Panc1 (cell line): ENCODE measurements around the gene RPL7L1. TPM values are rescaled to one million over a fixed set of nuclear protein-coding genes. Genes with fewer than 3 reads are reported as not detected.

Experiments
- ATAC-seq: fragments of 200-7000 bp; cut with Tn5 transposase; 2 replicates; pipeline ENCODE4 v1.9.1; 2020; ENCODE audit warnings: mild to moderate bottlenecking, moderate library complexity
- BruUV-seq: library from RNA; stranded (reverse); fragments of 400-500 nt; replicated peaks from 2 replicates; lab custom pipeline; 2021; lab: Mats Ljungman, UMichigan
- CTCF ChIA-PET: fragments of 300-600 bp; sonication (Branson Sonifier 250); formaldehyde crosslinking; loops from one replicate; lab custom pipeline; 2022; ENCODE audit warnings: antibody characterized with exemption; lab: Charles Lee
- POLR2A ChIA-PET: fragments of 300-600 bp; sonication (Branson Sonifier 250); formaldehyde crosslinking; loops from one replicate; lab custom pipeline; 2022; ENCODE audit warnings: antibody characterized with exemption; lab: Charles Lee
- DNase-seq: peaks from one replicate; pipeline ENCODE4 v3.0.0-alpha.2; 2010; ENCODE audit warnings: low read depth, low spot score
- H3K27ac ChIP-seq: 2 replicates; pipeline ENCODE4 v1.5.1; 2011; ENCODE audit warnings: mild to moderate bottlenecking, low read length, inconsistent platforms
- H3K27me3 ChIP-seq: fragments of 200-500 bp; sonication (Bioruptor generic); 2 replicates; pipeline ENCODE4 v1.6.0; 2014; ENCODE audit warnings: low read length, inconsistent platforms; ENCODE audit not compliant: control insufficient read depth, insufficient read depth
- H3K36me3 ChIP-seq: fragments of 200-500 bp; sonication (Bioruptor generic); 2 replicates; pipeline ENCODE4 v1.5.1; 2014; ENCODE audit warnings: inconsistent platforms, mild to moderate bottlenecking, low read length, moderate library complexity; ENCODE audit not compliant: control insufficient read depth, insufficient read depth
- H3K4me1 ChIP-seq: 2 replicates; pipeline ENCODE4 v1.5.1; 2011; ENCODE audit warnings: inconsistent platforms, mild to moderate bottlenecking, low read length, moderate library complexity; ENCODE audit not compliant: control insufficient read depth, insufficient read depth
- H3K4me3 ChIP-seq, 2 experiments: 2 replicates each; pipeline ENCODE4 v1.5.1; 2011 to 2012; ENCODE audit warnings: low read depth in 2 of 2, low read length in 2 of 2, mild to moderate bottlenecking in 2 of 2, inconsistent platforms in 1 of 2, moderate library complexity in 1 of 2
- H3K9me3 ChIP-seq: fragments of 200-500 bp; sonication (Bioruptor generic); 2 replicates; pipeline ENCODE4 v1.5.1; 2014; ENCODE audit warnings: low read depth, mild to moderate bottlenecking, inconsistent platforms, low read length, moderate library complexity; ENCODE audit not compliant: control insufficient read depth, insufficient read depth
- CTCF ChIP-seq: fragments of 450-650 bp; IDR thresholded peaks from 2 replicates; pipeline ENCODE4 v1.5.1; 2017; ENCODE audit warnings: mild to moderate bottlenecking
- POLR2AphosphoS5 ChIP-seq: IDR thresholded peaks from 2 replicates; pipeline ENCODE4 v1.6.1; 2012; ENCODE audit warnings: mild to moderate bottlenecking, low read depth, low read length, moderate library complexity
- REST ChIP-seq, 2 experiments: IDR thresholded peaks; 2 replicates each; pipeline ENCODE4 v1.6.1; 2011 to 2012; ENCODE audit warnings: low read depth in 2 of 2, control low read depth in 1 of 2, low read length in 1 of 2, mild to moderate bottlenecking in 1 of 2, moderate library complexity in 1 of 2; ENCODE audit not compliant: insufficient read depth in 1 of 2
- SIN3A ChIP-seq: IDR thresholded peaks from 2 replicates; pipeline ENCODE4 v1.6.1; 2012; ENCODE audit warnings: low read depth, mild to moderate bottlenecking, low read length, moderate library complexity, borderline replicate concordance; ENCODE audit not compliant: insufficient read depth
- TCF7L2 ChIP-seq: IDR thresholded peaks from 2 replicates; pipeline ENCODE4 v1.6.1; 2011; ENCODE audit warnings: mild to moderate bottlenecking, low read depth, low read length, inconsistent platforms
- in situ Hi-C: cut with HindIII; loops from 2 replicates; pipeline ENCODE4 v1.10.0; 2016; ENCODE audit warnings: low sequenced_read_pairs, low pct_unique_long_range_greater_than_20kb
- intact Hi-C: fragments of 100-400 bp; cut with micrococcal nuclease; formaldehyde crosslinking; loops from one replicate; pipeline ENCODE4 v1.10.0; 2022; ENCODE audit not compliant: unreplicated experiment
- total RNA-seq: library from RNA; stranded (reverse); gene quantifications from one replicate; pipeline ENCODE4 v1.2.1, GENCODE V29; 2021; ENCODE audit not compliant: unreplicated experiment

Gene RPL7L1
- total RNA-seq, 1 experiment from 2014 or later: 109 TPM

DNA sequence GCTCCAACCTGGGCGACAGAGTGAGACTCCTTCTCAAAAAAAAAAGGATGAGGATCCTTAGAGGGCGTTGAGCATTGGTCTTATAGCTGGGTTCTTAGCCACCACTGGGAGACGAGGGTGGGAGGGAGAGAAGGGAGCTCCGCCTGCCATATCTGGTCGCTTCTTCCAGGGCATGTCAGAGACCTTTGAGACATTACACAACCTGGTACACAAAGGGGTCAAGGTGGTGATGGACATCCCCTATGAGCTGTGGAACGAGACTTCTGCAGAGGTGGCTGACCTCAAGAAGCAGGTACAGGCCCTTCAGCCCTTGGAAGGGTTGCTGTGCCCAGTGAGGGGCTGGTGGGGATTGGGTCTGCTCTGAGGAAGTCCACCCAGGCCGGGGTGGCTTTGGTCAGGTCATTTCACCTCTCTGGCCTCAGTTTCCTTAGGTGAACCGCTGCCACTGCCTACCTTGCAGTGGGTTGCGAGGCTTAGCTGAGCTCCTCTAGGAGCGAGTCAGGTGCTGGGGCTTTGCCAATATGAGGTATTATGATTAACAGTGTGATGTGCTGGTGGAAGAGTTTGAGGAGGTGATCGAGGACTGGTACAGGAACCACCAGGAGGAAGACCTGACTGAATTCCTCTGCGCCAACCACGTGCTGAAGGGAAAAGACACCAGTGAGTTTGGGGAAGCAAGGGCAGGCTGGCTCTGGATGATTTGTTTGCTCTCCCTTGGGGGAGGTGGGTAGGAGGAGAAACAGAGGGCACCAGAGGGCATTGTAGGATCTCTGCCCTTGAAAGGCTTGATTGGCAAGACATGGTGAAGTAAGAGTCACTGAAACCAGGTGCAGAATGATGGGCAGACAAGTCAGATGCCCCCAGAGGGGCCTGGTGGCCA, 58.4 kb downstream of the RPL7L1 start:
- intact Hi-C loops (no loop called here), in situ Hi-C loops (no loop called here)
- TF ChIP-seq TCF7L2 (no peak), CTCF (no peak), POLR2AphosphoS5 (no peak), SIN3A (no peak), REST (IDR thresholded peaks at IDR 0.05; ENCODE audit: insufficient read depth in 1 of 2, low read depth in 2 of 2, low read length in 1 of 2) (no peak)
- ChIA-PET CTCF (no interaction called here), POLR2A (interaction anchor here (1.1 kb wide), 1 partner anchor 9 kb away, joined by 4 read pairs; the partner anchor contains the start of gene CNPY3)
- Histone ChIP-seq H3K4me1 (no peaks in the 10 kb centered on the region), H3K9me3 (no peaks in the 10 kb centered on the region), H3K27me3 (no peaks in the 10 kb centered on the region), H3K4me3 (no peak overlapping the region), H3K27ac (no peak overlapping the region), H3K36me3 (peaks cover 6% of the 10 kb centered on the region; the same call in 1 of the 2 replicates)
- ATAC-seq (no peak), DNase-seq (no peak)
- no TSS peak for BruUV-seq

DNA sequence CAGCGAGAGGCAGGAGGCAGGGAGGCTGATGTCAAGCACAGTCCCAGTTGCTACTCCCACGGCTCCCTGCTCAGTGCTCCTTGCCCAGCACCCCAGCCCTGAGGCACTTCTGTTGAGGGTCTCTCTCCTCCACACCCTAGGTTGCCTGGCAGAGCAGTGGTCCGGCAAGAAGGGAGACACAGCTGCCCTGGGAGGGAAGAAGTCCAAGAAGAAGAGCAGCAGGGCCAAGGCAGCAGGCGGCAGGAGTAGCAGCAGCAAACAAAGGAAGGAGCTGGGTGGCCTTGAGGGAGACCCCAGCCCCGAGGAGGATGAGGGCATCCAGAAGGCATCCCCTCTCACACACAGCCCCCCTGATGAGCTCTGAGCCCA, 59.0 kb downstream of the RPL7L1 start:
- Histone ChIP-seq H3K4me1 (no peaks in the 10 kb centered on the region), H3K9me3 (no peaks in the 10 kb centered on the region), H3K4me3 (no peak overlapping the region), H3K27ac (no peak overlapping the region), H3K27me3 (no peaks in the 10 kb centered on the region), H3K36me3 (peaks cover 6% of the 10 kb centered on the region; the same call in 1 of the 2 replicates)
- DNase-seq (no peak), ATAC-seq (no peak)
- in situ Hi-C loops: no loop called here
- BruUV-seq: no TSS peak
- intact Hi-C loops: no loop called here
- POLR2A ChIA-PET: interaction anchor here (1.1 kb wide), 1 partner anchor 9 kb away, joined by 4 read pairs; the partner anchor contains the start of gene CNPY3
- CTCF ChIA-PET: no interaction called here
- no peak for TF ChIP-seq REST (IDR thresholded peaks at IDR 0.05; ENCODE audit: insufficient read depth in 1 of 2, low read depth in 2 of 2, low read length in 1 of 2)
- TF ChIP-seq CTCF: no peak
- no peak for TF ChIP-seq SIN3A
- no peak for TF ChIP-seq POLR2AphosphoS5
- no peak for TF ChIP-seq TCF7L2
